ENCODE results near the gene CUL7. TPM values are rescaled to one million over a fixed set of nuclear protein-coding genes. Genes with fewer than 3 reads are reported as not detected.

Gene CUL7
- total RNA-seq, 2 experiments from 2014 or later: 13.9 TPM

DNA sequence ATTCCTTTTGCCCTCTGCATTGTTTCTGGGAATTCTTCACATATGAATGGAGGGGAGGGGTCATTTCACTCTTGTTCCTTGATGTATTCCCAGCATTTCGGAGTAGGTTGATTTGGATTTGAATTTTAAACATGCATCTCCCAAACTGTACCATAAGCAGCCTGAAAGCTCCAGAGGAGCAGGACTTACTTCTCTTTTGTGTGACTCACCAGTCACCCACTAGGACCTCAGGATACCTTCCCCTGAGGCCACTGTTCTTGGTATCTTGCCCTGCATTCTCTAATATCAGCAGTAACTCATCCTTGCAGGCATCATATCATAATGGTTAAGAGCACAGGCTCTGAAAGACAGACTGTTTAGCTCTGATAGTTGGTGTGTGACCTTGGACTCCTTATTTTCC is 4.9 kb upstream of the CUL7 start:
- ATAC-seq: no peak
- Mint-ChIP-seq H3K9me3 (no peaks in the 10 kb centered on the region), H3K27ac (peak overlapping the region; percentile 92), H3K27me3 (no peaks in the 10 kb centered on the region), H3K36me3 (ENCODE audit: low read depth) (peaks cover 35% of the 10 kb centered on the region), H3K4me3 (peak overlapping the region; percentile 81), H3K4me1 (ENCODE audit: low read depth) (peaks cover 42% of the 10 kb centered on the region)
- intact Hi-C loops (cut with micrococcal nuclease): loop anchor here (5.0 to 10.0 kb wide), 2 partner anchors 46 to 154 kb away; partner anchors contain the start of genes KLHDC3 and MEA1
- no peak for DNase-seq
- ChIA-PET POLR2A (interaction anchor here (0.7 to 2.6 kb wide), 5 partner anchors 18 to 390 kb away, joined by 3 to 6 read pairs (median 5); partner anchors contain the start of genes KLHDC3, MEA1, PPP2R5D and PTK7), CTCF (interaction anchor here (1.0 to 4.2 kb wide), 2 partner anchors 50 to 85 kb away, joined by 3 to 32 read pairs; no protein-coding TSS in a partner anchor)
- no peak for TF ChIP-seq CTCF (IDR thresholded peaks at IDR 0.05)

DNA sequence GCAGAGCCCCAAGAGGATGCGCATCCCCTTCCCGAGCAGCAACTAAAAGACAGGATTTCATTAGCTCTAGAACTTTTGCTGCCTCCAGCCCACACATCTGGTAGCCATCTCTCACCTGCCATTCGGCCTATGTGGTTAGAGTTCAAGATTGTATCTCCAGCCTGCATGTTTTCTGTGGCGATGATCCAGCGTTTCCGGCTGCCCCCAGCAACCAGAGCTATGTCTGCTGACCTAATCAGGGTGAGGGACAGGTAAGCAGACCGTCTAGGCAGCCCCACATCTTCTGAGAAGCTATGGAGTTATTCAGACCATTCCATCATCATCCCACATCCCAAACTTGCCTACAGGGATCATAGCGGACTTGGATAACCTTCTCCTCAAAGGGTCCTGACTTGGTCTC is 2.3 kb upstream of the CUL7 start:
- Mint-ChIP-seq H3K9me3 (no peaks in the 10 kb centered on the region), H3K27me3 (no peaks in the 10 kb centered on the region), H3K36me3 (ENCODE audit: low read depth) (peaks cover 38% of the 10 kb centered on the region), H3K27ac (no peak overlapping the region), H3K4me3 (no peak overlapping the region), H3K4me1 (ENCODE audit: low read depth) (peaks cover 53% of the 10 kb centered on the region)
- DNase-seq: no peak
- no peak for TF ChIP-seq CTCF (IDR thresholded peaks at IDR 0.05)
- POLR2A ChIA-PET: interaction anchor here (1.2 to 1.4 kb wide), 2 partner anchors 42 to 43 kb away, joined by 3 read pairs; partner anchors contain the start of gene KLHDC3
- intact Hi-C loops (cut with micrococcal nuclease): loop anchor here (5.0 to 10.0 kb wide), 2 partner anchors 44 to 151 kb away; partner anchors contain the start of genes KLHDC3 and MEA1
- CTCF ChIA-PET: interaction anchor here (2.7 to 3.1 kb wide), 2 partner anchors 35 to 88 kb away, joined by 6 to 21 read pairs; partner anchors contain the start of gene RRP36
- ATAC-seq: no peak

DNA sequence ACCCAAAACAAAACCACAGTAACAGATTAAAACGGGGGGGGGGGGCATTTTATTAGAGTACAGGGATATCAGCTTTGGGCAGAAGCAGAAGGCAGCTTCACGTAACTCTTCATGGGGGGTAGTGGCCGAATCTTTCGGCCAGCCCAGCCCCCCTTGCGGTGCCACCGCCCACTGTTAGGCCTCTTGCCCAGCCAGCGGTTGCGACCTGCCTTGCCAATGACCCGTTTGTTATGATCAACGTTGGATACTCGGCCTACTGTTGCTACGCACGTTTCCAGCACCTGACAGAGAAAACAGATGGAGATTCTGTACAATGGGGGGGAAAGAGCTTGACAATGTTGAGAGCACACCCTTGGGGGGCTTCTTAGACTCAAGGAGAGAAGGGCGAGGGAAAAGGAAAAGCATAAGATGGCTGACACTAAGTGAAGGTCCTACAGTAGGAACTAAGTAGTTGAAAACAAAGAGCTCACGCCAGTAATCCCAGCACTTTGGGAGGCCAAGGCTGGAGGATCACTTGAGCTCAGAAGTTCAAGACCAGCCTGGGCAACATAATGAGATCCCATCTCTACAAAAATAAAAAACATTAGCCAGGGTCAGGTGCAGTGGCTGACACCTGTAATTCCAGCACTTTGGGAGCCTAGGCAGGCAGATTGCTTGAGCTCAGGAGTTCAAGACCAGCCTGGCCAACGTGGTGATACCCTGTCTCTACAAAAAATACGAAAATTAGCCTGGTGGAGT is 724 bp upstream of the CUL7 start:
- no peak for TF ChIP-seq CTCF (IDR thresholded peaks at IDR 0.05)
- H3K9me3 Mint-ChIP-seq: no peaks in the 10 kb centered on the region
- H3K36me3 Mint-ChIP-seq (ENCODE audit: low read depth): peaks cover 46% of the 10 kb centered on the region
- intact Hi-C loops (cut with micrococcal nuclease): loop anchor here (10.0 kb wide), 1 partner anchor 150 kb away; no protein-coding TSS in a partner anchor
- ChIA-PET POLR2A (interaction anchor here (0.7 to 1.7 kb wide), 14 partner anchors 14 to 308 kb away, joined by 3 to 7 read pairs (median 3); partner anchors contain the start of genes CNPY3, PEX6, RRP36 and TBCC), CTCF (interaction anchor here (1.0 to 3.1 kb wide), 4 partner anchors 11 to 89 kb away, joined by 3 to 21 read pairs (median 6); partner anchors contain the start of gene RRP36)
- no peaks in the 10 kb centered on the region for H3K27me3 Mint-ChIP-seq
- peak overlapping the region; percentile 93 for H3K4me3 Mint-ChIP-seq
- peaks cover 45% of the 10 kb centered on the region for H3K4me1 Mint-ChIP-seq (ENCODE audit: low read depth)
- DNase-seq: no peak
- no peak for ATAC-seq
- peak overlapping the region; percentile 96 for H3K27ac Mint-ChIP-seq

GRCh38 chr6:43052842-43053544 is 658 bp downstream of the CUL7 start:
- ATAC-seq: peak; percentile 18
- CTCF ChIA-PET: interaction anchor here (1.0 to 2.7 kb wide), 3 partner anchors 32 to 91 kb away, joined by 3 to 11 read pairs (median 6); partner anchors contain the start of gene RRP36
- peaks cover 38% of the 10 kb centered on the region for H3K36me3 Mint-ChIP-seq (ENCODE audit: low read depth)
- intact Hi-C loops (cut with micrococcal nuclease): loop anchor here (10.0 kb wide), 1 partner anchor 148 kb away; no protein-coding TSS in a partner anchor
- no peaks in the 10 kb centered on the region for H3K9me3 Mint-ChIP-seq
- no peak for TF ChIP-seq CTCF (IDR thresholded peaks at IDR 0.05)
- POLR2A ChIA-PET: interaction anchor here (0.6 to 1.8 kb wide), 8 partner anchors 11 to 170 kb away, joined by 3 to 7 read pairs (median 3); partner anchors contain the start of gene PEX6
- peak; percentile 43 for DNase-seq
- no peaks in the 10 kb centered on the region for H3K27me3 Mint-ChIP-seq
- peaks cover 37% of the 10 kb centered on the region for H3K4me1 Mint-ChIP-seq (ENCODE audit: low read depth)
- peak overlapping the region; percentile 93 for H3K4me3 Mint-ChIP-seq
- H3K27ac Mint-ChIP-seq: peak overlapping the region; percentile 96

Measured in activated CD8-positive, alpha-beta T cell treated with anti-CD3 and anti-CD28 coated beads for 36 hours (primary cell).